ENCODE results near the gene CHCHD3.
A peak's percentile ranks its signal among the peaks of the same experiment; 100 is the strongest.

The CHCHD3 gene

DNA sequence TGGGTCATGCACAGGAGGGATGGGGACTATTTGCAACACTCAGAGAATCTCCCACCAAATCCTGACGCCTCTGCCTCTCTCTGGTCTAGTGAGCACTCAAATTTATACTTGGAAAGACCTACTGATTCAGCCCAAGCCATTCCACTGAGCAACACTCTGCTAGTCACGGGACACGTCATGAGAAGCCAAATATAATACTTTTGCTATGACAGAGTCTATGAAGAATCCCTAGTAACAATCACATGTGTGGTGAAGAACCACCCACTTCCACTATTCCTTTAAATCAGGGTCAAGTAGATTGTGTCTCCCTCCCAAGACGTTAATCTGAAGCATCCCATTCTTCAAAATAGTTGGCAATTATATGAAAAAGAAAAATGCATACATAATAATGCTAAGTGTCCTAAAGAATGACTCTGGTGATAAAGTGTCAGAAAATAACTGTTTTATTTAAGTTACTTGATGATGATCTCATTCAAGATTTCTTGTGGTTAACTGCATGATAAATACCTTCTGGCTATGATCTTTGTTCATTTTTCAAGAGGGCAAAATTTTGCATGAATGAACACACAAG, 28.5 kb downstream of the CHCHD3 start:
- H3K27ac ChIP-seq (ENCODE audit: low read length) = no peak overlapping the region

DNA sequence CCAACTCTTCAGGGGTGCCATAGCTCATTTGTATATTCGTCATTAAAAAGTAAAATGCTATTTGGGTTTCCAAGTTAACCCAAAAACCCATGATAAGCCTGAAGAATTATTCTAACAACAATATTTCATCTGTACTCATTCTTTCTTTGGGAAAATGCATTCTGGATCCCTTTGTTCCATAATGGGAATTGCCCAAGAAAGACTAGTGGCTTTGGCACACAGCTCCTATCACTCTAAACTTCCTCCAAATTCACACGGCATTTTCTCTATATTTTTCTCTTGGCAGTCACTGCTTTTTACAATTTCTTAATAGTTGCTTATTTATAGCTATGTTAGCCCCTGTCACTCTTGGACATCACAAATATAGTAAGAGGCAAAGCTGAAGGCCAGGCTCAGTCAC, 29.1 kb downstream of the CHCHD3 start:
- no peak overlapping the region for H3K4me3 ChIP-seq (ENCODE audit: low read length)
- no peak overlapping the region for H3K27ac ChIP-seq (ENCODE audit: low read length)

More for the DNA sequence above, 28.5 kb downstream of the CHCHD3 start:
- no peak overlapping the region for H3K9ac ChIP-seq (ENCODE audit: low read depth, low read length)
- H3K27me3 ChIP-seq (ENCODE audit: insufficient read depth, low read length) = no peaks in the 10 kb centered on the region
- no peaks in the 10 kb centered on the region for H3K9me3 ChIP-seq (ENCODE audit: insufficient read depth, low read depth, low read length)
- H3K36me3 ChIP-seq (ENCODE audit: insufficient read depth, low read depth, low read length) = no peaks in the 10 kb centered on the region
- H3K4me3 ChIP-seq (ENCODE audit: low read length) = no peak overlapping the region
- H3K4me1 ChIP-seq (ENCODE audit: insufficient read depth, low read length) = peaks cover 6% of the 10 kb centered on the region; the same call in 1 of the 2 replicates

DNA sequence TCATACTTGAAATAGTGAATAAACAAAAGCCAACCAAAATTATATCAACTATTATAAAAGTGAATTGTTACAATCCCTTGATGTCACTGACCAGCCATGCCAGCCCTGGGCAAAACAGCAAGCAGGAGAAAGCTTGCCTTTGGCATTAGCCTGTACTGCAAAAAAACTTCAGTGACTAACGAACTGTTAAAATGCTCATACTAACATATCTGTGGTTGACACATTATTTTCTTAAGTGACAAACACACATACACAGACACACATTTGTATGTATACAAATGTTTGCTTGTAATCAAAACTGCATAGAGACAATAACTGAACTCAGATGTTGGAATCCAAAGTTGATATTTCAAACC, 29.5 kb downstream of the CHCHD3 start:
- Histone ChIP-seq H3K27me3 (ENCODE audit: insufficient read depth, low read length) (no peaks in the 10 kb centered on the region), H3K27ac (ENCODE audit: low read length) (no peak overlapping the region), H3K36me3 (ENCODE audit: insufficient read depth, low read depth, low read length) (no peaks in the 10 kb centered on the region), H3K4me1 (ENCODE audit: insufficient read depth, low read length) (peaks cover 8% of the 10 kb centered on the region; the same call in 1 of the 2 replicates), H3K9ac (ENCODE audit: low read depth, low read length) (no peak overlapping the region), H3K9me3 (ENCODE audit: insufficient read depth, low read depth, low read length) (no peaks in the 10 kb centered on the region), H3K4me3 (ENCODE audit: low read length) (no peak overlapping the region)

More for the DNA sequence above, 29.1 kb downstream of the CHCHD3 start:
- Histone ChIP-seq H3K27me3 (ENCODE audit: insufficient read depth, low read length) (no peaks in the 10 kb centered on the region), H3K9ac (ENCODE audit: low read depth, low read length) (no peak overlapping the region), H3K9me3 (ENCODE audit: insufficient read depth, low read depth, low read length) (no peaks in the 10 kb centered on the region), H3K36me3 (ENCODE audit: insufficient read depth, low read depth, low read length) (no peaks in the 10 kb centered on the region), H3K4me1 (ENCODE audit: insufficient read depth, low read length) (peaks cover 8% of the 10 kb centered on the region; the same call in 1 of the 2 replicates)

DNA sequence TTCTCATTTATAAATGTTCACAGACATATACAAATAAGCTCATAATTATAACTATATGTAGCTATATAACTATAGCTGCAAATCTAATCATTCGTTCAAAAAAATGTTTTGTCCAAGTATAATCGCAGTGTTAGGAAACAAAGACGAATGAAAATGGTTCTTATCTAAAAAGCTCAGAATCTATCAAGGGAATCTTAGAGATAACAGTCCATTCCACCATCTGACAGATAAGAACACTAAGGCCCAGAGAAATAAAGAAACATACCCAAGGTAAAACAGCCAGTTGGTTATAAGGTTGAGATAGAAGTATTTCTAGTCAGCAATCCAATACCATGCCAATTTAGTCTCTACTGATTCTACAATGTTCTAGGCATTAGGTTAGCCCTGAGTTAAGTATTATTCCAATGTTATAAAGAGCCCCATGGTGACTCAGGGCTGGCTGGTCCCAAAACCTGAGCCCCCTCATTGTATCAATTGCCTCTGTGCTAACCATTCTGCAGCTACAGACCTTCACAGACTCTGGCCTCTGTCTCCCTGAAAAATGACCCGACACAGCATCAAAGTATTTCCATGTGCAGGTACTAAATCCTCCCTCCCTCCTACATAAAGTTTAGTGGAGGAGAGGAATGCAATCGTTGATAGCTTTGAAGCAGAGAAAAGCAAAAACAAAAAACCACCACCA, 30.0 kb downstream of the CHCHD3 start:
- Histone ChIP-seq H3K4me1 (ENCODE audit: insufficient read depth, low read length) (peaks cover 8% of the 10 kb centered on the region; the same call in 1 of the 2 replicates), H3K27me3 (ENCODE audit: insufficient read depth, low read length) (no peaks in the 10 kb centered on the region), H3K27ac (ENCODE audit: low read length) (no peak overlapping the region), H3K9ac (ENCODE audit: low read depth, low read length) (no peak overlapping the region), H3K9me3 (ENCODE audit: insufficient read depth, low read depth, low read length) (no peaks in the 10 kb centered on the region), H3K4me3 (ENCODE audit: low read length) (no peak overlapping the region), H3K36me3 (ENCODE audit: insufficient read depth, low read depth, low read length) (no peaks in the 10 kb centered on the region)

DNA sequence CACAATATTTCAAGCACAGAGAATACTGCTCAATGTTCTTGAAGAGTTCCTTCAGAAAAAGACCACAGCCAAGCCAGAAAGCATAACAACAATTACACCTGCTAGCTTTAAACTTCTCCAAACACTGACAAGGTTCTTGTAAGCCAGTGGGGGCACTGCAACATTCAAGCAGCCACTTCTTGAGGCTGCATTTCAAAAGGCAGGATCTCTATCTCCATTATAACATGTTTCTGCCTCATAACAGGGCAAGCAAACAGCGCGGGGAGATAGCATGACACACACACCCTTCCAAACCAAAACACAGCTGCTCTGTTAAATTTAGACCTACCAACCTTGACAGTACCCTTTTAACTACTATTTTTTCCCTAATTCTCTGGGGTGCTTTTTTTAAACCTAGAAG, 30.8 kb downstream of the CHCHD3 start:
- H3K9me3 ChIP-seq (ENCODE audit: insufficient read depth, low read depth, low read length) = no peaks in the 10 kb centered on the region
- H3K27ac ChIP-seq (ENCODE audit: low read length) = no peak overlapping the region
- H3K4me3 ChIP-seq (ENCODE audit: low read length) = no peak overlapping the region
- no peaks in the 10 kb centered on the region for H3K36me3 ChIP-seq (ENCODE audit: insufficient read depth, low read depth, low read length)
- no peak overlapping the region for H3K9ac ChIP-seq (ENCODE audit: low read depth, low read length)
- peaks cover 10% of the 10 kb centered on the region; the same call in 1 of the 2 replicates for H3K4me1 ChIP-seq (ENCODE audit: insufficient read depth, low read length)
- no peaks in the 10 kb centered on the region for H3K27me3 ChIP-seq (ENCODE audit: insufficient read depth, low read length)

DNA sequence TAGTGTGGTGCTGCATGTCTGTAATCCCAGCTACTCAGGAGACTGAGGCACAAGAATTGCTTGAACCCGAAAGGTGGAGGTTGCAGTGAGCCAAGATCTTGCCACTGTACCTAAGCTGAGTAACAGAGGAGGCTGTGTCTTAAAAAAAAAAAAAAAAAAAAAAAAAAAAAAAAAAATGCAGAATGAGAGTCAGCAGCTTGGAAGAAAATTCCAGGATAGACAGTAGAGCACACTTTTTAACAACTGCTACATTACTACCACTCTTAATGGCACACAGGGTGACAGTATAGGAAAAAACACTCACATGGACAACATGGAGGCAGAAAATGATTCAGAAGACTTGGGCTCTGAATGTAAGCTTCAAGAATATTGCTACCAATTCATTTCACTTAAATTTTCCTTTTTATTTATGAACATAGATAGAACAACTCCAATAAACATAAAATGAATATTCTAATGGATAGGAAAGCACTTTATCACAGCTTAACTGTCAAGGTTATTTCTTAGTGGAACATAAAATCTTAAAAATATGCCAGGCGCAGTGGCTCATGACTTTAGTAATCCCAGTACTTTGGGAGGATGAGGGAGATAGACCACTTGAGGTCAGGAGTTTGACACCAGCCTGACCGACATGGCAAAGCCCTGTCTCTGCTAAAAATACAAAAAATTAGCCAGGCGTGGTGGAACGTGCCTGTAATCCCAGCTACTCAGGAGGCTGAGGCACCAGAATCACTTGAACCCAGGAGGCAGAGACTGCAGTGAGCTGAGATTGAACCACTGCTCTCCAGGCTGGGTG, 31.5 kb downstream of the CHCHD3 start:
- no peaks in the 10 kb centered on the region for H3K9me3 ChIP-seq (ENCODE audit: insufficient read depth, low read depth, low read length)
- peaks cover 15% of the 10 kb centered on the region; the same call in 1 of the 2 replicates for H3K4me1 ChIP-seq (ENCODE audit: insufficient read depth, low read length)
- H3K27ac ChIP-seq (ENCODE audit: low read length) = no peak overlapping the region
- no peak overlapping the region for H3K4me3 ChIP-seq (ENCODE audit: low read length)
- no peaks in the 10 kb centered on the region for H3K27me3 ChIP-seq (ENCODE audit: insufficient read depth, low read length)
- no peak overlapping the region for H3K9ac ChIP-seq (ENCODE audit: low read depth, low read length)
- H3K36me3 ChIP-seq (ENCODE audit: insufficient read depth, low read depth, low read length) = no peaks in the 10 kb centered on the region

DNA sequence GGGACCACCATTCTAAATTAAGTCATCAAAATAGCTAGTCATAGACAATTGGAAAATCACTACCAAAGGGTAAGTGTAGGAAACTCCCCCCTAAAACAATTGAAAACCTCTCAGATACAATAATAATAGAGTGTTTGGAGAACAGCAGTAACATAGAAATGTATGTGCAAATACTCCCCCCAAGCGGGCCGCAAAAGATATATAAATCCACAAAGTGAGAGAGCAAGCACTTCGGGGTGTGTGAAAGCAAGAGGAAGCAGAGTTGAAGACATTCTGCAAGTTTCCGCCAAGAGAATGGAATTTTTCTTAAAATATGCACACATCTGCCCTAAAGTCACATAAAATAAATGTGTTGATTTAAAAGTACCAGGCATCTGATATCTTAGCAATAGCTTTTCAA, 33.3 kb downstream of the CHCHD3 start:
- no peak overlapping the region for H3K27ac ChIP-seq (ENCODE audit: low read length)
- H3K4me3 ChIP-seq (ENCODE audit: low read length) = no peak overlapping the region
- H3K36me3 ChIP-seq (ENCODE audit: insufficient read depth, low read depth, low read length) = no peaks in the 10 kb centered on the region
- no peaks in the 10 kb centered on the region for H3K9me3 ChIP-seq (ENCODE audit: insufficient read depth, low read depth, low read length)
- H3K27me3 ChIP-seq (ENCODE audit: insufficient read depth, low read length) = no peaks in the 10 kb centered on the region
- no peak overlapping the region for H3K9ac ChIP-seq (ENCODE audit: low read depth, low read length)
- peaks cover 24% of the 10 kb centered on the region; the same call in 1 of the 2 replicates for H3K4me1 ChIP-seq (ENCODE audit: insufficient read depth, low read length)

DNA sequence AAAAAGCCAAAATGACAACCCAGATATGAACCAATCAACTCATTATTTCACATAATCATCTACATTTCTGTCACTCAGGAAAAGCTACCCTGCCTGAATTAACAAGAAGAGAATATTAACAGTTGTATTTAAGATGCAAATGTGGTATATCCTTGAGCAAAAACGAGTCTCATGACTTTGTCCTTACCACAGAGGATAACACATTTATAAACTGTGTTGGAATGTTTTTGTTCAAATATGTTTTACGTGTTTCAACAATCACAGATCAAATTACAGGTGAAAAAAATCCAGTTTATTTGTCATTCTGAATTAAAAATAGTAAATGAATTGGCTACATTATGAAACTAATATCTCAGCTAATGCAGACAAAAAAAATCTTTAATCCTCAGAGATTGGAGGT, 34.6 kb downstream of the CHCHD3 start:
- Histone ChIP-seq H3K36me3 (ENCODE audit: insufficient read depth, low read depth, low read length) (no peaks in the 10 kb centered on the region), H3K9ac (ENCODE audit: low read depth, low read length) (no peak overlapping the region), H3K4me1 (ENCODE audit: insufficient read depth, low read length) (peaks cover 25% of the 10 kb centered on the region; the same call in 1 of the 2 replicates), H3K4me3 (ENCODE audit: low read length) (no peak overlapping the region), H3K27me3 (ENCODE audit: insufficient read depth, low read length) (no peaks in the 10 kb centered on the region), H3K27ac (ENCODE audit: low read length) (no peak overlapping the region), H3K9me3 (ENCODE audit: insufficient read depth, low read depth, low read length) (no peaks in the 10 kb centered on the region)

DNA sequence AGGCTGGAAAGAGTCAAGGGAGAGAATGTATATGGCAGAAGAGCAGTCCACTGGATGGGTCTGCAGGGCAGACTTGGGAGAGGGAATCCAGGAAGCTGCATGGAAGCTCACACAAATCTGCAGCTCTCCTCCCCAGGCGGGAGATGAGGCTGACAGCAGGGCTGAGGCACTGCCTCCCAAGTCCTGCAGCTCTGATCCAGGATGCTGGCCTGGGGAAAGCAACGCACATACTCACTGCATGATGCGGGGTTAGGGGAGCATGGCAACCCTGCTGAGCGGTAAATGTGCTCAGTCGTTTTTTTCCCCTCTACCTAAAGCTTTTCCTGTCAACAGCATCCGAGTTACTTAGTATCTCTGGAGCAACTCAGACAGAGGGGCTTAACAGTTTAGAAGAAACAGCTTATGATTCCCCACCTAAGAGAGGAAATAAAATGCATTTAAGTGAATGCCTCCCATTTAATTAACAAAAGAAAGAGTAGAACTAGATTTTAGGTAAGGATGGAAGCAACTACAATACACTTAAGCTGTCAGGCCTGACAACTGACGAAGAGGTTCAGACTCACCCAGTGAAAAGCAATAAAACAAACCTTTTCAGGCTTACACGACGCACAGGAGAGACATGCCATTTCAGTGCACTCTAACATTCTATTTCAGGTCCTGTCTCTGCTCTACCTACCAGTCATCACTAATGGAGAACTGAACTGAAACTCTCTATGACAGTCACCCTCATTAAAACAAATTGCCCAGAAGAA, 37.0 kb downstream of the CHCHD3 start:
- Histone ChIP-seq H3K27me3 (ENCODE audit: insufficient read depth, low read length) (no peaks in the 10 kb centered on the region), H3K9ac (ENCODE audit: low read depth, low read length) (no peak overlapping the region), H3K9me3 (ENCODE audit: insufficient read depth, low read depth, low read length) (no peaks in the 10 kb centered on the region), H3K4me1 (ENCODE audit: insufficient read depth, low read length) (peaks cover 42% of the 10 kb centered on the region; the same call in 1 of the 2 replicates), H3K27ac (ENCODE audit: low read length) (no peak overlapping the region), H3K36me3 (ENCODE audit: insufficient read depth, low read depth, low read length) (no peaks in the 10 kb centered on the region), H3K4me3 (ENCODE audit: low read length) (peak overlapping the region; percentile 40; the same call in 1 of the 2 replicates)

DNA sequence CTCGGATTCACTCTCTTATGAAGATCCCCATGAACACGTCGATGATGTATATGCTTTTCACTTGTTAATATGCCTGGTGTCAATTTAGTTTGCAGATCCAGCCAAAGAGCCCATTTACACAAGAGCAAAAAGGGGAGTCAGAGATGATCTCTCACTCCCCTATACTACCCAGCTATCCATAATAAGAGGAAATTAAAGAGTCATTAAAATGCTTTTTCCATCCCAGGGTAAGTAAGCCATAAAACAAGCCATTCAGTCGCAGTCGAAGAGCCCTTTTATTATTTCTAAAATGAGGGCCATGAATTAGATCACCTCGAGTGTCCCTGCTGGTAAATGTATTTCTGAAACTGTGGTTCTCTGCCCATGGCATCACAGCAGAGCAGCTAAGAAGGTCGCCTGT, 41.2 kb downstream of the CHCHD3 start:
- Histone ChIP-seq H3K36me3 (ENCODE audit: insufficient read depth, low read depth, low read length) (no peaks in the 10 kb centered on the region), H3K27ac (ENCODE audit: low read length) (no peak overlapping the region), H3K9ac (ENCODE audit: low read depth, low read length) (no peak overlapping the region), H3K4me1 (ENCODE audit: insufficient read depth, low read length) (peaks cover 39% of the 10 kb centered on the region), H3K9me3 (ENCODE audit: insufficient read depth, low read depth, low read length) (no peaks in the 10 kb centered on the region), H3K27me3 (ENCODE audit: insufficient read depth, low read length) (no peaks in the 10 kb centered on the region), H3K4me3 (ENCODE audit: low read length) (no peak overlapping the region)

DNA sequence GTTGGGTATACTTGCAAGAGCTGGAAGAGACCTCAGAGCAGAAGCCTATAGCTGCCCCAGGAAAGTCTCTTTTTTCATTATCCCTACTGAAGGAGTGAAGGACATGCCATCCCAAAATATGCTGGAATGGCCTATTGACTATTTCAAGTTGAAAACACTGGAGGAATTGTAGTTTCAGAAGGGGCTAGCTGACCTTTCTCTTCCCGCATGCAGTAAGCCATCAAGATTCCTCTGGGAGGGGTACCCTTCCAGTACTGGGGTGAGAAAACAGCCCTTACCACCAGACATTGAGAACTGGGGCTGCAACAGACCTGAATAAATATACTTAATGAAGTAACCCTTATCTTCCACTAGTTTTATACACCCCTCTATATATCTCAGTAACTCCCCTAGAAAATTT, 41.7 kb downstream of the CHCHD3 start:
- Histone ChIP-seq H3K4me1 (ENCODE audit: insufficient read depth, low read length) (peaks cover 35% of the 10 kb centered on the region), H3K4me3 (ENCODE audit: low read length) (no peak overlapping the region), H3K9me3 (ENCODE audit: insufficient read depth, low read depth, low read length) (no peaks in the 10 kb centered on the region), H3K27me3 (ENCODE audit: insufficient read depth, low read length) (no peaks in the 10 kb centered on the region), H3K27ac (ENCODE audit: low read length) (no peak overlapping the region), H3K36me3 (ENCODE audit: insufficient read depth, low read depth, low read length) (no peaks in the 10 kb centered on the region), H3K9ac (ENCODE audit: low read depth, low read length) (no peak overlapping the region)
